A673 (cell line): ENCODE results near the gene STAT5B. TPM values are rescaled to one million over a fixed set of nuclear protein-coding genes. Genes with fewer than 3 reads are reported as not detected.
A peak's percentile ranks its signal among the peaks of the same experiment; 100 is the strongest.

Source experiments
- BruUV-seq: library from RNA; stranded (reverse); fragments of 400-500 nt; replicated peaks from 2 replicates; lab custom pipeline; 2021; lab: Mats Ljungman, UMichigan
- CTCF ChIA-PET: fragments of 300-600 bp; sonication (Branson Sonifier 250); formaldehyde crosslinking; loops from one replicate; lab custom pipeline; 2022; ENCODE audit warnings: antibody characterized with exemption; lab: Charles Lee
- POLR2A ChIA-PET: fragments of 300-600 bp; sonication (Branson Sonifier 250); formaldehyde crosslinking; loops from one replicate; lab custom pipeline; 2022; ENCODE audit warnings: antibody characterized with exemption; ENCODE audit not compliant: low non-redundant PET; lab: Charles Lee
- DNase-seq: peaks from one replicate; pipeline ENCODE4 v3.0.0-alpha.2; 2015; ENCODE audit warnings: low spot score
- H3K27ac ChIP-seq: fragments of 200-600 bp; sonication (generic); 2 replicates; pipeline ENCODE4 v1.5.1; 2016; ENCODE audit warnings: mixed run types, low read depth, mild to moderate bottlenecking, mixed read lengths, antibody characterized with exemption, low read length; ENCODE audit not compliant: poor library complexity, severe bottlenecking
- H3K27me3 ChIP-seq: fragments of 200-600 bp; sonication (generic); replicated peaks from 2 replicates; pipeline ENCODE4 v1.6.1; 2017; ENCODE audit warnings: mixed run types, low read depth, mild to moderate bottlenecking, mixed read lengths, antibody characterized with exemption, low read length; ENCODE audit not compliant: insufficient read depth, poor library complexity
- H3K36me3 ChIP-seq: fragments of 200-600 bp; sonication (generic); 2 replicates; pipeline ENCODE4 v1.6.1; 2016; ENCODE audit warnings: mixed run types, mild to moderate bottlenecking, mixed read lengths, antibody characterized with exemption, low read length; ENCODE audit not compliant: insufficient read depth, poor library complexity, severe bottlenecking
- H3K4me1 ChIP-seq: fragments of 200-600 bp; sonication (generic); 2 replicates; pipeline ENCODE4 v1.6.1; 2017; ENCODE audit warnings: mixed run types, mild to moderate bottlenecking, mixed read lengths, antibody characterized with exemption, low read length; ENCODE audit not compliant: insufficient read depth, poor library complexity, severe bottlenecking
- H3K4me3 ChIP-seq: fragments of 200-600 bp; sonication (generic); 2 replicates; pipeline ENCODE4 v1.5.1; 2016; ENCODE audit warnings: low read depth, mixed run types, mild to moderate bottlenecking, mixed read lengths, low read length; ENCODE audit not compliant: poor library complexity, severe bottlenecking
- H3K9me3 ChIP-seq: fragments of 200-600 bp; sonication (generic); 2 replicates; pipeline ENCODE4 v1.6.1; 2016; ENCODE audit warnings: mixed run types, low read depth, mild to moderate bottlenecking, mixed read lengths, antibody characterized with exemption, low read length; ENCODE audit not compliant: poor library complexity, severe bottlenecking
- CTCF ChIP-seq: fragments of 300-800, 200-600 bp; sonication (generic); conservative IDR thresholded peaks from 2 replicates; pipeline ENCODE4 v1.5.1; 2017; ENCODE audit warnings: low read depth, mild to moderate bottlenecking, antibody characterized with exemption, low read length, moderate library complexity, mixed read lengths
- EZH2 ChIP-seq: fragments of 200-600 bp; sonication (generic); IDR thresholded peaks from 2 replicates; pipeline ENCODE4 v1.6.1; 2017; ENCODE audit warnings: borderline replicate concordance, low read depth, mild to moderate bottlenecking, mixed read lengths, antibody characterized with exemption, low read length; ENCODE audit not compliant: poor library complexity, severe bottlenecking
- intact Hi-C: fragments of 100-400 bp; cut with micrococcal nuclease; formaldehyde crosslinking; loops from one replicate; pipeline ENCODE4 v1.10.0; 2022; ENCODE audit not compliant: unreplicated experiment
- total RNA-seq: library from RNA; stranded (reverse); gene quantifications from 2 replicates; pipeline ENCODE4 v1.2.3, GENCODE V29; 2021

Gene STAT5B
- total RNA-seq, 1 experiment from 2014 or later = 11.2 TPM

- POLR2A ChIA-PET = interaction anchor here (0.6 kb wide), 1 partner anchor 533 kb away, joined by 4 read pairs; no protein-coding TSS in a partner anchor
- H3K4me3 ChIP-seq = peak overlapping the region; percentile 59
- no peaks in the 10 kb centered on the region for H3K9me3 ChIP-seq
- no peaks in the 10 kb centered on the region for H3K36me3 ChIP-seq
- TF ChIP-seq EZH2 (no peak), CTCF (no peak)
- intact Hi-C loops = no loop called here
- H3K27me3 ChIP-seq = no peaks in the 10 kb centered on the region
- no peak overlapping the region for H3K27ac ChIP-seq
- CTCF ChIA-PET = no interaction called here
- BruUV-seq = no TSS peak
- peaks cover 8% of the 10 kb centered on the region for H3K4me1 ChIP-seq
- peak; percentile 24 for DNase-seq
These were observed 448 bp downstream of the STAT5B start for GRCh38 chr17:42275527-42276358.

GRCh38 chr17:42274812-42275526 lies 1.2 kb downstream of the STAT5B start:
- H3K4me3 ChIP-seq = peak overlapping the region; percentile 59
- BruUV-seq = no TSS peak
- ChIA-PET POLR2A (no interaction called here), CTCF (no interaction called here)
- H3K27me3 ChIP-seq = no peaks in the 10 kb centered on the region
- peaks cover 8% of the 10 kb centered on the region for H3K4me1 ChIP-seq
- no peaks in the 10 kb centered on the region for H3K36me3 ChIP-seq
- H3K9me3 ChIP-seq = no peaks in the 10 kb centered on the region
- no peak for DNase-seq
- no peak for TF ChIP-seq EZH2
- TF ChIP-seq CTCF = no peak
- H3K27ac ChIP-seq = no peak overlapping the region
- intact Hi-C loops = no loop called here

DNA sequence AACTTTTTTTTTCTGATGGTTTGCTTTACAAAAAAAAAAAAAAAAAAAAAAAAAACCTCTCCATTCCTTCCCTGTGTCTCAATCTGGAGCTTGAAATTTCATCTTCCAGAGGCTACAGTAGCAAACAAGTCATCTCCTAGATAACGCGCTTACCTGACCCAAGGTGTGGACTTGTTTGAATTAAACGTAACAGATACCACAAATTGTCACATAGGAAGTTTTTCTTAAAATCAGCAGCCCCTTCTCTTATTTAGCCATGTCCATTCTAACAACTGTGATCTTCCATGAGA lies 2.0 kb downstream of the STAT5B start:
- POLR2A ChIA-PET = no interaction called here
- H3K27me3 ChIP-seq = no peaks in the 10 kb centered on the region
- no peak overlapping the region for H3K4me3 ChIP-seq
- intact Hi-C loops = no loop called here
- CTCF ChIA-PET = no interaction called here
- H3K4me1 ChIP-seq = peaks cover 8% of the 10 kb centered on the region
- no peaks in the 10 kb centered on the region for H3K9me3 ChIP-seq
- TF ChIP-seq EZH2 (no peak), CTCF (no peak)
- no peaks in the 10 kb centered on the region for H3K36me3 ChIP-seq
- no peak for DNase-seq
- no TSS peak for BruUV-seq
- H3K27ac ChIP-seq = no peak overlapping the region
